Measurements from ENCODE around the gene OAS3.

Gene OAS3

DNA sequence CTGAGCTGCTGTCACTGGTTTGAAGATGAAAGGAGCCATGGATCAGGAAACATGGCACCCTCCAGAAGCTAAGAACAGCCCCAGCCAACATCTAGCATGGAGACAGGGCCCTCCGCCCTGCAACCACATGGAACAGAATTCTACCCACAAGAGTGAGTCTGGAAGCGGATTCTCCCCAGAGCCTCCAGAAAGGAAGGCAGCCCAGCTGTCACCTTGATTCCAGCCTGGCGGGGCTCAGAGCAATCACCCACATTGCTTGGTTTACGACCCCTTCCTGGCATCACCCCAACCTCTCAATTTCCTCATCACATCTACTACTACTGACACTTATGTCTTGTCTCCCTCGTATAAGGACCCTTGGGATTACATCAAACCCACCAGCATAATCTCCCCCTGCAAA, 78.5 kb downstream of the OAS3 start:
- no peak for DNase-seq (ENCODE audit: low read depth)

DNA sequence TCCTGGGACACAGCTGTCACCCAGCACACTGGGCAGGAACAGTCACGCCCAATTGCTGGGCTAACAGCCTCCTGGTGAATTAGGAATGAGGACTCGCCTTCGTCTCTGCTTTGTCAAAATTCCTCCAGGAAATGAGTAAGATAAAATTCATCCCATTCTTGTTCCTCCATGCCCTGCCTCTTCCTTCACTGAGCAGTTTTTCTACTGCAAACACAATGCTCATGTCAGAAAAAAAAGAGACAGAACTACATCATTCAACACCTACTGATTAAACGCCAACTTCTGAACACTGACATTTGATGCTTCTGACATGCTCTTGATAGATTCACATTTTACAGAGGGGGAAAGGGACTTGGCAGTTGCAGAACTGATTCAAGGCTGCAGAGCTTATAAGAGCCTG, 80.8 kb downstream of the OAS3 start:
- no peak for DNase-seq (ENCODE audit: low read depth)

DNA sequence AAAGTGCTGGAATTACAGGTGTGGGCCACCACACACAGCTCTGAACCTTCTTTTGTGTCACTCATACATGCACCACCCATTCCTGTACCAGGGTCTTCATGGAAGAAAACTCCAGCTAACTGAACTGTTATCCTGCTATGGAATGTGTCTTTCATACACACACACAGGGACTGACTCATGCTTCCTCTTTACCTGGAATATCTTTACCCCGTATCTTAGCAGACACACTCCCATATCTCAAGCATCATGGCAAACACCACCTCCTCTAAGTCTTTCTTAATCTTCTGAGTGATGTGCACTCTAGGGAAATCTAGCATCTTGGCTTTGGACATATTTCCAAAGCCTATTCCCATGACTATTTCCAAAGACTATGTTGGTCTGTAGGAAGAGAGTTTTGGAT, 83.2 kb downstream of the OAS3 start:
- no peak for DNase-seq (ENCODE audit: low read depth)

Data from fibroblast of gingiva (primary cell).